Stimulated activated CD4-positive, alpha-beta T cell treated with anti-CD3 and anti-CD28 coated beads, Interleukin-1b, Interleukin-23, amount 100 ng/mL, for 4 hours (primary cell): ENCODE data around the gene TRAPPC4.
"Not testable (repeated sequence)": the region's sequence is repeated elsewhere in the genome, so short reads cannot be mapped to it uniquely, and the experiment has no call there.

Experiments
- DNase-seq, 2 donors: peaks; one replicate each; pipeline ENCODE4 v3.0.0-alpha.2; 2020; ENCODE audit warnings: low read depth in 2 of 2

TRAPPC4 gene

GRCh38 chr11:119014209-119014924, 4.2 kb upstream of the TRAPPC4 start:
- no peak for DNase-seq

DNA sequence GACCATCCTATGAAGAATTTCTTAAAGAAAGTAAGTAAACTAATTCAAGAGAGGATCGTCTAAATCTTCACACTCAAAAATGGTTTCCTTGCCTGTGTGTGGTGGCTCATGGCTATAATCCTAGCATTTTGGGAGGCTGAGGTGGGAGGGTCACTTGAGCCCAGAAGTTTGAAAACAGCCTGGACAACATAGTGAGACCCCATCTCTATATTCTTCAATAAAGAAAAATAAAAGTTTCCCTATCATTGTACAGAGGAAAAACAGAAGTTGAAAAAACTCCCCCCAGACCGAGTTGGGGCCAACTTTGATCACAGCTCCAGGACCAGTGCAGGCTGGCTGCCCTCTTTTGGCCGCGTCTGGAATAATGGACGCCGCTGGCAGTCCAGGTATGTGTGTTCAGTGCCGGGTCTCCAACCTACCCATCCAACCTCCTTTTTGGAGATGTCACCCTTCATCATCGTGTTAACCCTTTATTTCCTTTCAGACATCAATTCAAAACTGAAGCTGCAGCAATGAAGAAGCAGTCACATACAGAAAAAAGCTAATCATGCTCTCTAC, 3.4 kb upstream of the TRAPPC4 start:
- no peak for DNase-seq

GRCh38 chr11:119016216-119017009, 2.2 kb upstream of the TRAPPC4 start:
- no peak for DNase-seq

GRCh38 chr11:119017377-119017776, 1.2 kb upstream of the TRAPPC4 start:
- not testable (repeated sequence) for DNase-seq

GRCh38 chr11:119019996-119020395, 1.4 kb downstream of the TRAPPC4 start:
- no peak for DNase-seq

DNA sequence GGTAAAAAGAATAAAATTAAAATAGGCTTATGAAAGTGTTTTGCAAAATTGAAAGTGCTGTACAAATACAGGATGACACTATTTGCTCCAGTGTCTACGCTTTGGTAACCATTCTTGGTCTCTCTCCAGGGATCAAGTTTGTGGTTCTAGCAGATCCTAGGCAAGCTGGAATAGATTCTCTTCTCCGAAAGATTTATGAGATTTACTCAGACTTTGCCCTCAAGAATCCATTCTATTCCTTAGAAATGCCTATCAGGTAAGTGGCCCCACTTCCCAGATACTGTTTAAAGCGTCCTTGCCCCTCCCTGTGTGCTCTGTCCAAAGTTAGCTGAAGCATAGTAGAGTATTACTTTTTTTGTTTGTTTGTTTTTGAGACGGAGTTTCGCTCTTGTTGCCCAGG, 3.1 kb downstream of the TRAPPC4 start:
- no peak for DNase-seq

DNA sequence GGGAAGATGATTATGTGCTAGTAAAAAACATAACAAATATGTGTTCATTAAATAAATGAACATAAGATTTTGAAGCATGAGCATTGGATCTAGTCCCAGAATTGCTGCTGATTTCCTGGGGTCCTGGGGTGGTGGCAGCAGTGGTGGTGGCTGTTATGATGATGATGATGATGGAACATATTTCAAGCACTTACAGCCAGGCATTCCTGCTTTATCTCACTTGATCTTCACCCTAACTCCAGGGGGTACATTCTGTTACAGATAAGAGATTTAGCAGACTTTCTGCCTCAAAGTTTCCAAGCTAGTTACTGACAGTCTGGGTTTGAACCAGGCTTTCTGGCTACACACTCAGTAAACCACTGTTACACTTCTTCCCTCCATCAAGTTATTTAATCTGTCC, 5.2 kb downstream of the TRAPPC4 start:
- DNase-seq: no peak

- no peak for DNase-seq
Measured at GRCh38 chr11:119024430-119025098, 6.0 kb downstream of the TRAPPC4 start.

DNA sequence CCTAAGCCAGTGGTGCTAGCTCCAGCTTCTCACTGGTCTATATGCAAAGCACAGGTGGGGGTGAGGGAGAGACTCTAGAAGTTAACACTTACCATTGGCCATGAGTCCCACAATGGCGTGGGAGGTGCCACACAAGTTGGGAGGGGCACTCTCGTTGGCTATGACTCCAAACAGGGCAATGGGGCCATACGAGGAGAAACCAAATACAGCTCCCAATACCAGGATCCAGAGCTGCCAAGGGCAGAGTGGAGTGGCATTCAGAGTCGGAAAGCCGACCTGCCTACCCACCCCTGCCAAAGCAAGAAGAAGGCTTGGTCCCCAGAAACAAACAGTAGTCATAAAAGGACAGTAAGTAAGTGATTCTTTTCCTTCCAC, 6.5 kb downstream of the TRAPPC4 start:
- DNase-seq: no peak

DNA sequence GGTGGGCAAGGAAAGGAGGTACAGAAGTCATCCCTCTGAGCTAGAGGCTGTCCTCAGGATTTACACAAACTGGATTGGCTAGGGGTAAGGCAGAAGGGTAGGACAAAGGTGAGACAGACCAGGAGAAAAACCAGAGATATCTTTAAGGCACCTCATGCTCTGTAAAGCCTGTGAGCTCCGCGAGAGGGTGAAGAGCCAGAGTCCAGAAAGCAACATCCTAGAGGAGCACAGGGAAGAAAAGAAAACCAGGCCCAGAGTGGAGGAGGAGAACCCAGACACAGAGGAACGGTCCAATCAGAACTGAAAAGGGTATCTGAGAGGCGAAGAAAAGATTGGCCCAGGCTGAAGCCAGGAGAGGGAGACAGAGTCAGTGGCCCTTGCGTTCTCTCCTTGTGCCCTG, 7.0 kb downstream of the TRAPPC4 start:
- no peak for DNase-seq

- no peak for DNase-seq
Measured at GRCh38 chr11:119025978-119026766, 7.6 kb downstream of the TRAPPC4 start.

GRCh38 chr11:119026970-119027369, 8.4 kb downstream of the TRAPPC4 start:
- DNase-seq: no peak

DNA sequence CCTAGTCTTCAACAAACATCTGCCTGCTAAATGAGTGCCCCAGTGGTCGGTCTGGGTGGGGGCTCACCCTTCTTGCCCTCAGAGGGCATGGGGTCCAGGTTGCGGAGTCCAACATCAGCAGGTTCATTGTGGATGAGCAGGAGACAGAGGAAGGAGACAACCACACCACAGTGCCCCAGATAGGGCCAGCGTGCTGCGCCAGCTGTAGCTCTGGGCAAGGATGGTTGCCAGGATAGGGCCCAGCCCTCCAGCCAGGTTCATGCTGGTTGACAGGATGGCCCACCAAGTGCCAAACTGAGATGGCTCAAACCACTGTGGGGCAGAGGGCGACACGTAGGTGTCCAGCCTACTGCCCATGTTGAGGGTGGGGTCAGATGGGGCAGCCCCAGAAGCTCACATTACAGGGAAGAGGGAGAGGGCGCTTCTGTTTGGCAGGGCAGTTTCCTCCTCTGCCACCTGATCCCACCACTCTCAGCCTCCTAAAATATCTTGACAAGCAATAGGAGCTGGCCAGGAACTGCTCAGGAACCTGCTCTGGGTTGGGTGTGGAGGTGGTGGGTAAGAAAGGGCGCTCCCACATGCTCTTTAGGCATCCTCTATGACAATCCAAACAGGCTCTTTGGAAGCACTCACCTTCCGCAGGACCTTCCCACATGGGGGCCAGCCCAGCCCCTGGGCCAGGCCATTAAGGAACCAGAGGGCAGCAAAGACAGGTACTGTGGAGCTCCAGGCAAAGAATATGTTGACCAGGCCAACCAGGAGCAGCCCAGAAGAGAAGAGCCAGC, 9.2 kb downstream of the TRAPPC4 start:
- no peak for DNase-seq

GRCh38 chr11:119028346-119029068, 9.9 kb downstream of the TRAPPC4 start:
- no peak for DNase-seq

DNA sequence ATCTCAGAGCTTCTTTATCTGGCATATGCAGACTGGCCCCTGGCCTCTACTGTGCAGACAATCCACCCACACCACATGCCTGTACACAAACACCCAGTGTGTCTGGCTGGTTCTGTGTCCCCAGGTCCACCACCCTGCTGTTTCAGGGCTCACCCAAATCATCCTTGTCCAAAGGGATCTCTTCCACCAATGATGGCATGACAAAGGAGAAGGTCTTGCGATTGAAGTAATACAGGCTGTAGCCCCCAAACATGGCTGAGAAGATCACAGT, 10.4 kb downstream of the TRAPPC4 start:
- no peak for DNase-seq

DNA sequence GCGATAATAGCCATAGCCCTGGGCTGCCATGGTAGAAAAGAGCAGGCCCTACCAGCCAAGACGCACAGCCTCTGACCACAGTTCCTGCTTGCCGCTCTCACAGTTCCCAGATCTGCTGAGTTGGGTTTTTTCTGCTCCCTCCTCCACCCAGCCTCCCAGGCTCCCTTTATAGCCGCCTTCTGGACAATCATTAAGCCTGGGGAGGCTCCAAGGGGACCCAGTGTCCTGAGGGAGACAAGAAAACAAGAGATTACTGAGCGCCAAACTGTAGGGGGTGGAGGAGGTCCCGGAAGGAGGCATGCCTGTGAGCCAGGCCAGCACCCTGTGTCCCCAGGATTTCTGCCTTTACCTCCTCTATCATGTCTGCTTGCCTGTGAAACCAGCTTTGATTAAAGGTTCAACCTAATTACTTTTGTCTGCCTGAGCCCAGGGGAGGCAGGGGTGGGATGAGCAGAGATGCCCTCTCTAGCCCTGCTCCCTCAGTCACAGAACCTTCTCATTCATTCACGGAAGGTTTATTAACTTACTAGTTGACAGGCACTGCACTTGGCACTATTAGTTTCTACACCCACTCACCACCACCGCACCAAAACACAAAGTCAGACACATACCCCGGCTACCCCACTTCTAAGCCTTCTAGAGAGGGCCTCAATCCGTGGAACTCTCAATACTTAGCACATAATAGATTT, 10.9 kb downstream of the TRAPPC4 start:
- peak; percentile 25 to 26 for DNase-seq

- no peak for DNase-seq
Measured at GRCh38 chr11:119030029-119030328, 11.4 kb downstream of the TRAPPC4 start.

DNA sequence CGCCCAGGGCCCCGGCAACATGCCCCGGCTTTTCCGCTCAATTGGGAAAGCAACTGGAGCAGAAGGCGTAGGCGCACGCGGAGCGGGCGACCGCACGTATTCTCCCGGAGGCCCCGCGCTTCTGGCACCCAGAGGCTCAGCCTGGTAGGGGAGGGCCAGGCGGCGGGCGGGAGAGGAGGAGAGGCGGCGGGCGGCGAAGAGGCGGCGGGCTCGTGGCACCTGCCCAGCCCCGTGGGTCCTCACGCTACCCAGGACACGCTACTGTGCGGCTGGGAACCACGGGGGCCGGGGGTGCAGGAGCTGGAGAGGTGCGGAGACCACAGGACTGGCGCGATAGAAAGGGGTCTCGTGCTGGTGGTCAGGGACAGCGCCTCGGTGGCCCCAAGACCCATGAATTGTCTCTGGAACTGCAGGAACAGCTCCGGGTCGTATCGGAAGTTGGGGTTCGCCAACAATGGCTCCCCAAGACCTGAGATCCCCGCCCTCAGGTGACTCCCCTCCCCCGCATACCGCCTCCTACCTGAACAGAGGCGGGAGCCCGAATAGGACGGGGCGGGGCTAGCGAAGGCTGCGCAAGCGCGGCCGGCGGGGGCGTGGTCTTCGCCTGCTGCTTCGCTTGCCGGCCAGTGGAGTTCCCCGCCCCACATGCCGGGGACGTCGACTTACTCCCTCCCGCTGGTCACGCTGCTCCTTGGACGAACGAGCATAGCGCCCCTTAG, 11.9 kb downstream of the TRAPPC4 start, which contains the start of gene SLC37A4:
Gene SLC37A4, minus strand, starts transcription at position 549 of the 719 bp plus-strand sequence.
- peak; percentile 99 for DNase-seq

GRCh38 chr11:119031912-119032280, 13.3 kb downstream of the TRAPPC4 start:
- no peak for DNase-seq
